GM10266 (cell line): ENCODE data around the gene TNIK.

Experiments
- DNase-seq: peaks from one replicate; pipeline ENCODE4 v3.0.0; 2012; ENCODE audit errors: extremely low spot score
- CTCF ChIP-seq: IDR thresholded peaks from 2 replicates; pipeline ENCODE4 v1.5.1; 2012; ENCODE audit warnings: mild to moderate bottlenecking, low read depth; ENCODE audit not compliant: control insufficient read depth, insufficient read depth; ENCODE audit errors: missing control alignments

The TNIK gene

DNA sequence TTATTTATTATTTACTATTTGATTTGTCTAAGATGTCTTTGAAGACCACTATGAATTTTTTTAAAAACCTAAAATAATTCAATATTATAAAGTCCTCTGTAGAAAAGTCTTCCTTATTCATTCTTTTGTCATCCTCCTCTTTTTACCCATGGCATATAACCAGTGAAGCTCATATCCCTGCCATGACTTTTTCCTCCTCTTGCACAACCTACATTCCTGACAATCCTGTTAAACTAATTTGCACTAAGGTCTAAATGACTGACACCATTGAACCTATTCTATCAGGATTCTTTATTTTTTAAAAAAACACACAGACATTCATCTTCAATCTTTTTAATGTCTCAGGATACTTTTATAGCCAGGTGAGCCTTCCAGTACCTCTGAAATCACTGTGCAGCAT lies 273.8 kb downstream of the TNIK start:
- no peak for TF ChIP-seq CTCF
- no peak for DNase-seq

GRCh38 chr3:171185959-171186358 lies 274.2 kb downstream of the TNIK start:
- TF ChIP-seq CTCF: no peak
- DNase-seq: no peak

- TF ChIP-seq CTCF: no peak
- peak; percentile 32 for DNase-seq
Measured at GRCh38 chr3:171184372-171184771, 275.8 kb downstream of the TNIK start.

- no peak for DNase-seq
- no peak for TF ChIP-seq CTCF
Measured at GRCh38 chr3:171183042-171183441, 277.2 kb downstream of the TNIK start.

DNA sequence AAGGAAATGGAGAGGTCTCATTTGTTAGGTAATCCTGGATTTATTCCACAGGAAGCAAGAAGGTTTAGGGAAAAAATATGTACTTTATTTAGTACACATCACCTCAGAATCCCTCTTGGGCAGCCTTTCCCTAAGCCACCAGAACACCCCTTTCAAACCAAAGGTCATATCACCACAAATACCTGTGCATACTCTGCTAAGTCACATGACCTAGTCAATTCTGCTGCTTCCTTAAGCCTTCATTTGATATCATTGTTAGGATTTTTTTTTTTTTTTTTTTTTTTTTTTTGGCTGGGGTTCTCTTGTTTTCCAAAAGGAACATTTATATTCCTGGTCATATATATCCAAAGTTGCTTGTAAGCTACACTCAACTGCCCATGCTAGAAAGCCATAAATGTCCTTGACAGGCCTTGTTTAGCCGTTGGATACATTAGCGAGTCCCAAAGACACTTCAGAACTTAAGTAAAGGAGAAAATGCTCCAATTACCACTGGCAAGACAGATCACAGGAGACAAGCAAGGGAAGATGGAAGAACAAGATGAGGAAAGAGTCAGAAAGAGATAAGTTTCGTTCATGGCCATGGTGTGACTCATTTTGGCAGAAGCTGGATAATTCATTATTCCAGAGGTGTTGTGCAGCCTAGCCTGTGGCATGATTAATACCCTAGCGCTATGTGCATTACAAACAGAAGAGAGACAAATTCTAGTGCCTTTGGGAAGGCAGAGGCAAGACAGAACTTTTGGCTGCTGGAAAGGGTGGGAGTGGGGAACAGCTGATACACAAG lies 278.1 kb downstream of the TNIK start:
- TF ChIP-seq CTCF: no peak
- no peak for DNase-seq

GRCh38 chr3:171178714-171179113 lies 281.5 kb downstream of the TNIK start:
- DNase-seq: no peak

More at GRCh38 chr3:171178714-171179113, 281.5 kb downstream of the TNIK start:
- no peak for TF ChIP-seq CTCF
